GM12874 (cell line): ENCODE results near the gene METTL21A.

ENCODE experiments used
- CTCF ChIP-seq: IDR thresholded peaks from 2 replicates; pipeline ENCODE4 v1.5.1; 2011; ENCODE audit warnings: low read depth, mild to moderate bottlenecking, control low read depth, low read length, moderate library complexity; ENCODE audit not compliant: insufficient read depth

The METTL21A gene

GRCh38 chr2:207625014-207625907 is at the start of gene METTL21A:
TSS of gene METTL21A (minus strand) at chr2:207625394. CDS start at chr2:207624375, 1,019 bp downstream.
- TF ChIP-seq CTCF, result peak; percentile 73

- TF ChIP-seq CTCF, result no peak
These were observed 49.6 kb upstream of the METTL21A start for GRCh38 chr2:207674826-207675225.

- TF ChIP-seq CTCF, result no peak
These were observed 49.1 kb upstream of the METTL21A start for GRCh38 chr2:207674266-207674774.

GRCh38 chr2:207673431-207673830 is 48.2 kb upstream of the METTL21A start:
- TF ChIP-seq CTCF, result no peak

- no peak for TF ChIP-seq CTCF
These were observed 45.7 kb upstream of the METTL21A start for GRCh38 chr2:207670887-207671286.

GRCh38 chr2:207663870-207664545 is 38.8 kb upstream of the METTL21A start:
- no peak for TF ChIP-seq CTCF

GRCh38 chr2:207662203-207662602 is 37.0 kb upstream of the METTL21A start:
- no peak for TF ChIP-seq CTCF
